Stomach (tissue), 4 donors: ENCODE results near the gene CHAF1A.

Experiments
- CTCF ChIP-seq, 7 experiments: fragments of 450-650 bp in 4 of 7; fragments of 200-600 bp in 3 of 7; sonication (generic) in 3 of 7; IDR thresholded peaks; one replicate each; pipeline ENCODE4 v1.5.1; 2016 to 2019; ENCODE audit warnings: antibody characterized with exemption in 7 of 7, control low read depth in 2 of 7, mild to moderate bottlenecking in 1 of 7
- EP300 ChIP-seq: sonication (generic); formaldehyde crosslinking; IDR thresholded peaks from one replicate; pipeline ENCODE4 v1.6.1; 2017; ENCODE audit warnings: antibody characterized with exemption
- POLR2A ChIP-seq, 4 donors: fragments of 450-650 bp; IDR thresholded peaks; one replicate each; pipeline ENCODE4 v1.6.1; 2016; ENCODE audit warnings: antibody characterized with exemption in 4 of 4, control low read depth in 2 of 4, mild to moderate bottlenecking in 1 of 4, moderate library complexity in 1 of 4
- POLR2AphosphoS5 ChIP-seq, 3 donors: sonication (generic); formaldehyde crosslinking; IDR thresholded peaks; one replicate each; pipeline ENCODE4 v1.6.1; 2016; ENCODE audit warnings: antibody characterized with exemption in 3 of 3

- TF ChIP-seq POLR2AphosphoS5 (IDR thresholded peaks at IDR 0.05) (no peak), CTCF (IDR thresholded peaks at IDR 0.05) (no peak), EP300 (no peak), POLR2A (IDR thresholded peaks at IDR 0.05) (no peak)
These were observed 51.1 kb downstream of the CHAF1A start for GRCh38 chr19:4453232-4454179.
